A549 treated with AZD9567 at 1 μM for 4 hours (cell line): ENCODE results near the gene TAS2R42. TPM values are rescaled to one million over a fixed set of nuclear protein-coding genes. Genes with fewer than 3 reads are reported as not detected.

Experiments used
- total RNA-seq: library from RNA; stranded (reverse); fragments of 200-300 nt; extraction: Qiagen RNA extraction; gene quantifications from 5 replicates; pipeline ENCODE4 v1.2.3, GENCODE V29; 2022; ENCODE audit not compliant: insufficient read depth

The TAS2R42 gene
- not detected in 5 replicates for total RNA-seq

GRCh38 chr12:11186837-11187236, at the start of gene TAS2R42:
TSS of gene TAS2R42 (minus strand) at chr12:11186937. CDS start at chr12:11186937, 0 bp downstream.

DNA sequence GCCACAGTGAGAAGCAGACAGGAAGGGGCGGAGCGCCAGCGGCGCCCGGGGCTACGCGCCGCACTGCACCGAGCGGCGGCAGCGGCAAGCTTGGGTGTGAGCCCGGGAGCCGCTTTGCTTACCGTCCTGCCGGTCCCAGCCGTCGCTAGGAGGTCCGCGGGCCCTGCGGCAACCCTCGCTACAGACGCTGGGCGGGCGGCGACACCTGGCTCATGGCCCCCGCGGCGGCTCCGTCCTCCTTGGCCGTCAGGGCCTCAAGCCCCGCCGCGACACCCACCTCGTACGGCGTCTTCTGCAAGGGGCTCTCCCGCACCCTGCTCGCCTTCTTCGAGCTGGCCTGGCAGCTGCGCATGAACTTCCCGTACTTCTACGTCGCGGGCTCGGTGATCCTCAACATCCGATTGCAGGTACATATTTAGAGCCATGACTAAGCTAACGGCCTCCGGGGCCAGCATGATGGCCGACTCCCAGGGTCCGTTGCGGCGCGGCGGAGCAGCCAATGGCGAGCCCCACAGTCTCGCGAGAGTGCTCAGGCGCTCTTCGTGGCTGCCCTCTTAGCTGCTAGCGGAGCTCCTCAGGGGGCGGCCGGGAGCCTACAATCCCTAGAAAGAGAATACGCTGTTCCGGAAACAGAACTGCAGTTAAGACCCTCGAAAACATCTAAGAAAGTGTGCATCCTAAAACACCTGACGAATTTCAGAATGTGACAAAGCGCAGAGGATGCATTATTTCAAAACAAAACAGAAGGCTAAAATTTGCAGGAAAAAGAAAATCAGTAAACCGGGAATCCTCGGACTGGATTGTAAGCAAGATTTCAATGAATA, 15.4 kb downstream of the TAS2R42 start, which contains the start of gene SMIM10L1:
TSS of gene SMIM10L1 (plus strand) at position 50 of the 824 bp plus-strand sequence. CDS start at position 213, 163 bp downstream.

Other genes with a start within 250 kb of the TAS2R42 start
- gene TAS2R14, start 247.7 kb downstream of the TAS2R42 start, total RNA-seq, result 0.41 to 0.83 TPM (median 0.72 TPM) in 4 of 5 replicates, not detected in the other
- not detected in 5 replicates for gene TAS2R50, start 200.0 kb downstream of the TAS2R42 start, total RNA-seq
- 0.07 to 0.16 TPM (median 0.09 TPM) in 3 of 5 replicates, not detected in the others for gene TAS2R20, start 188.6 kb downstream of the TAS2R42 start, total RNA-seq
- gene TAS2R19, start 164.3 kb downstream of the TAS2R42 start, total RNA-seq, result 0.12 to 0.16 TPM (median 0.16 TPM) in 3 of 5 replicates, not detected in the others
- 0.13 to 0.27 TPM (median 0.22 TPM) in 4 of 5 replicates, not detected in the other for gene TAS2R31, start 155.5 kb downstream of the TAS2R42 start, total RNA-seq
- not detected in 5 replicates for gene TAS2R46, start 124.6 kb downstream of the TAS2R42 start, total RNA-seq
- not detected in 5 replicates for gene TAS2R43, start 94.6 kb downstream of the TAS2R42 start, total RNA-seq
- 0.05 TPM in 1 of 5 replicates, not detected in the others for gene TAS2R30, start 52.3 kb downstream of the TAS2R42 start, total RNA-seq
- 6.3 to 8.5 TPM (median 8.4 TPM) in 5 replicates for gene SMIM10L1, start 15.7 kb downstream of the TAS2R42 start, total RNA-seq
- gene PRB3, start 82.8 kb upstream of the TAS2R42 start, total RNA-seq, result not detected in 5 replicates
- gene PRB4, start 123.5 kb upstream of the TAS2R42 start, total RNA-seq, result not detected in 5 replicates
- not detected in 5 replicates for gene PRB2, start 208.6 kb upstream of the TAS2R42 start, total RNA-seq